ENCODE measurements around the gene ITGAL. TPM values are rescaled to one million over a fixed set of nuclear protein-coding genes. Genes with fewer than 3 reads are reported as not detected.
"Not testable (repeated sequence)": the region's sequence is repeated elsewhere in the genome, so short reads cannot be mapped to it uniquely, and the experiment has no call there.

Gene ITGAL
- total RNA-seq, 2 donors from 2014 or later, result 322 to 338 TPM

DNA sequence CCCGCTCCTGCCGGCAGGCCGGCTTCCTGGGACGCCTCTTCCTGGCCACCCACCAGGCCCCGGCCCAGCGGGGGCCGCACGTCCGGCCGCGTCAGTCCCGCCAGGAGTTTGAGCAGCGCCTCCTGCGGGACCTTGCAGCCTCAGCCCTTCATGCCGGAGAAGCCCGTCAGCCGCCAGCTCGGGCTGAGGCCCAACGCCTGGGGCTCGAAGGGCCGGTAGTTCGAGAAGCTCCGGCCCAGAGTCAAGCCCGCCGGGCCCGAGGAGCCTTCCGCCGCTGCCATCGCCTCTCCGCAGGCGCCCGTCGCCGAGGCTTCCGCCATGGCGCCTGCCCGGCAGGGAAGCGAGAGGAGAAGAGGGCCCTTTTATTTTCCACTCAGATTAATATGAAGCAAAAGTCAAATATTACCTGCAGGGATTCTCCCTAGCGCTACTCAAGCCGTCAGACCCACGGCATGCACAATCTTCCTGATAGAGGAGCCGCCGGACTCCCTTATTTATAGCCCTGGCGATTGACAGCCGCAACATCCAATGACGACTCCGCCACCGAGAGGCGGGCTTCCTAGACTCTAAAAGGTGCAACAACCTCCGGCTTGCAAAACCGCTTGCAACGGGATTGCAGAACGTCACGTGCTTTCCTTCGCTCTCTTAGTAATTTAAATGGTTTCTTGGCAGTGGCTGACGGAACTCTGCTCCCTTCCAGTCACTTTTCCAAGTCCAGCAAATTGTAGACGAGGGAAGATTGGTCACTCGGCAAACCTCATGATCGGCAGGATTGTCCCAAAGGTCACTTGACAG is 26.9 kb upstream of the ITGAL start, which contains the start of gene SEPHS2:
Gene SEPHS2 (minus strand): TSS at position 467 of the 795 bp plus-strand sequence. CDS start 147 bp downstream, at position 320.
- Mint-ChIP-seq H3K36me3 (ENCODE audit: low read depth) (no peaks in the 10 kb centered on the region), H3K27ac (peak within 1 kb of the TSS; percentile 46), H3K4me1 (peaks cover 25% of the 10 kb centered on the region), H3K4me3 (peak within 1 kb of the TSS; percentile 91), H3K27me3 (no peaks in the 10 kb centered on the region)
- ATAC-seq, result peak; percentile 97
- H3K9me3 ChIP-seq (ENCODE audit: control insufficient read depth, low read length, poor library complexity, severe bottlenecking), result no peaks in the 10 kb centered on the region
- DNase-seq, result peak; percentile 79 to 94 (median 90)

DNA sequence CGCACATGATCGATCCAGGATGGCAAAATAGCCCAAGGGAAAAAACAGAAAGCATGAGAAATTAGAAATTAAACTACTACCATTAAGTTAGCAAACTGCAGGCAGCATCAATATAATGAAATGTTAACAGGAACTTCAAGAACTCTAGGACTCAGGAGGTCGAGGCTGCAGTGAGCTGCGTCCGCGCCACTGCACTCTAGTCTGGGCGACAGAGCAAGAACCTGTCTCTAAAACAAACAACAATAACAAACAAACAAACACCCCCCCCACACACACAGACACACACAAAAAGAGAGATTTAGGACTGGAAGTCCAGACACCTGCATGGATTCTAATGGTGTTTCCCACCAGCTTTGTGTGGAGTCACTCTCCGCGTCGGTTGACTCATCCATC is 26.3 kb upstream of the ITGAL start:
- DNase-seq (no peak), ATAC-seq (no peak)
- H3K36me3 Mint-ChIP-seq (ENCODE audit: low read depth), result no peaks in the 10 kb centered on the region
- peaks cover 25% of the 10 kb centered on the region for H3K4me1 Mint-ChIP-seq
- H3K9me3 ChIP-seq (ENCODE audit: control insufficient read depth, low read length, poor library complexity, severe bottlenecking), result no peaks in the 10 kb centered on the region
- peak overlapping the region; percentile 91 for H3K4me3 Mint-ChIP-seq
- no peaks in the 10 kb centered on the region for H3K27me3 Mint-ChIP-seq
- peak overlapping the region; percentile 46 for H3K27ac Mint-ChIP-seq

DNA sequence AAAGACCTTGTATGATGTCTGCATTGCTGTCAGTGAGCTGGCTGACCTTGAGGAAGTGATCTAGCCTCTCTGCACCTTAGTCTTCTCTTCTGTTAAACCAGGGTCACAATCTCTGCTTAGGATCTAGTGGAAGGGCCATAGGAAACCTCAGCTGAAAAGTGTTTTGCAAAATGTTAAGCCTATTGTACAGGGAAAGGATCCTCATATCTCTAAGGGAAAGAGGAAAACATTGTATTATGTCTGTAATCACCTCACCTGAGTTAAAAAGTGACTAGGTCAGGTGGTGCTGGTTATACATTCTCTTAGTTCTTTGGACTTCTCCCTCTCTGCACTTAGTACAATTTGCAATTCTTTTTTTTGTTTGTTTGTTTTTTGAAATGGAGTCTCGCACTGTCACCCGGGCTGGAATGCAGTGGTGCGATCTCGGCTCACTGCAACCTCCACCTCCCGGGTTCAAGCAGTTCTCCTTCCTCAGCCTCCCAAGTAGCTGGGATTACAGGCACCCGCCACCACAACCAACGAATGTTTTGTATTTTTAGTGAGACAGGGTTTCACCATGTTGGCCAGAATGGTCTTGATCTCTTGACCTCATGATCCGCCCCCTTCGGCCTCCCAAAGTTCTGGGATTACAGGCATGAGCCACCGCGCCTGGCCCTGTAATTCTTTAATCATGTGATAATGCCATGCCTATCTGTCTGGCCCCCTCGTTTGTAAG is 24.9 kb upstream of the ITGAL start:
- ATAC-seq, result no peak
- Mint-ChIP-seq H3K4me1 (peaks cover 25% of the 10 kb centered on the region), H3K27ac (no peak overlapping the region)

DNA sequence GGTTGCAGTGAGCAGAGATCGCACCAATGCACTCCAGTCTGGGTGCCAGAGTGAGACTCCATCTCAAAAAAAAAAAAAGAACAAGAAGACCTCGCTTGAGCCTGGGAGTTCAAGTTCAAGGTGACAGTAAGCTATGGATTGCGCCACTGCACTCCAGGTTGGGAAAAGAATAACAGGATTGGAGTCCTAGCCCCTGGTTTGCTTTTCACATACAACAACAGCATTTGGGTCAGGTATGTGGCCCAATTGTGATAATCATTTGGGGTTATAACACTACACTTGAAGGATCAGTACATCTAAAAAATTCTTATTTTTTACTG is 23.5 kb upstream of the ITGAL start:
- no peak for DNase-seq
- Mint-ChIP-seq H3K27ac (no peak overlapping the region), H3K4me3 (no peak overlapping the region), H3K27me3 (no peaks in the 10 kb centered on the region), H3K4me1 (peaks cover 16% of the 10 kb centered on the region), H3K36me3 (ENCODE audit: low read depth) (no peaks in the 10 kb centered on the region)
- ATAC-seq, result no peak
- no peaks in the 10 kb centered on the region for H3K9me3 ChIP-seq (ENCODE audit: control insufficient read depth, low read length, poor library complexity, severe bottlenecking)

More for the DNA sequence above, 24.9 kb upstream of the ITGAL start:
- Mint-ChIP-seq H3K4me3 (peak overlapping the region; percentile 36), H3K36me3 (ENCODE audit: low read depth) (no peaks in the 10 kb centered on the region), H3K27me3 (no peaks in the 10 kb centered on the region)
- no peak for DNase-seq
- H3K9me3 ChIP-seq (ENCODE audit: control insufficient read depth, low read length, poor library complexity, severe bottlenecking), result no peaks in the 10 kb centered on the region

DNA sequence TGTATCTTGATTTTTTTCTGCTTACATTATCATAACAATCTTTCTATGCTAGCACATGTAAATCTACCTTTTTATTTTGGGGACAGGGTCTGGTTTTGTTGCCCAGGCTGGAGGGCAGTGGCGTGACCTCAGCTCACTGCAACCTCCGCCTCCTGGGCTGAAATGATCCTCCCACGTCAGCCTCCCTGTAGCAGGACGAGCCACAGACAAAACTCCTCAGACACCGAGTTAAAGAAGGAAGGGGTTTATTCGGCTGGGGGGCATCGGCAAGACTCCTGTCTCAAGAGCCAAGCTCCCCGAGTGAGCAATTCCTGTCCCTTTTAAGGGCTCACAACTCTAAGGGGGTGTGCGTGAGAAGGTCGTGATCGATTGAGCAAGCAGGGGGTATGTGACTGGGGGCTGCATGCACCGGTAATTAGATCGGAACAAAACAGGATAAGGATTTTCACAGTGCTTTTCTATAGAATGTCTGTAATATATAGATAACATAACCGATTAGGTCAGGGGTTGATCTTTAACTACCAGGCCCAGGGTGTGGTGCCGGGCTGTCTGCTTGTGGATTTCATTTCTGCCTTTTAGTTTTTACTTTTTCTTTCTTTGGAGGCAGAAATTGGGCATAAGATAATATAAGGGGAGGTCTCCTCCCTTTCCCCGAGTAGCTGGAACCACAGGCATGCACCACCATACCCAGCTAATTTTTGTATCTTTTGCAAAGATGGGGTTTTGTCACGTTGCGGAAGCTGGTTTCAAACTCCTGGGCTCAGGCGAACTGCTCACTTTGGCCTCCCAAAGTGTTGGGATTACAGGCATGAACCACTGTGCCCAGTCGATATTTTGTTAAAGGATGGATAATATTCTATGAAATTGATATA is 19.6 kb upstream of the ITGAL start:
- H3K27me3 Mint-ChIP-seq; H3K4me3 Mint-ChIP-seq; H3K36me3 Mint-ChIP-seq (ENCODE audit: low read depth); ATAC-seq; DNase-seq; H3K27ac Mint-ChIP-seq; H3K9me3 ChIP-seq (ENCODE audit: control insufficient read depth, low read length, poor library complexity, severe bottlenecking): not testable (repeated sequence)
- peaks cover 20% of the 10 kb centered on the region for H3K4me1 Mint-ChIP-seq

DNA sequence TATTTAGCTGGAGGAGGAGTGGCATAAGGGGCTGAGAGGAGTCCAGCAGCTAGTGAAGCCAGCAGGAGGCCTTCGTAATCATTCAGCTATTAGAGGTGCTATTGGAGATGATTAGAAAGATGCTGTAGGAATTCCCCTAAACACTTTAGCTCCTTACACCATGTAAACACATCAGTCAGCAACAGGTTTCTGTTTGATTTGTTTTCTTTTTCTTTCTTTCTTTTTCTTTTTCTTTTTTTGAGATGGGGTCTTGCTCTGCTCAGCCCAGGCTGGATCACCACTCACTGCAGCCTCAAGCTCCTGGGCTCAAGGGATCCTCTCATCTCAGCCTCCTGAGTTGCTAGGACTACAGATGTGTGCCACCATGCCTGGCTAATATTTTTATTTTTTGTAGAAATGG is 16.2 kb upstream of the ITGAL start:
- DNase-seq (no peak), ATAC-seq (no peak)
- no peaks in the 10 kb centered on the region for H3K9me3 ChIP-seq (ENCODE audit: control insufficient read depth, low read length, poor library complexity, severe bottlenecking)
- peaks cover 27% of the 10 kb centered on the region for H3K4me1 Mint-ChIP-seq
- H3K27me3 Mint-ChIP-seq, result no peaks in the 10 kb centered on the region
- H3K4me3 Mint-ChIP-seq, result no peak overlapping the region
- H3K27ac Mint-ChIP-seq, result no peak overlapping the region
- no peaks in the 10 kb centered on the region for H3K36me3 Mint-ChIP-seq (ENCODE audit: low read depth)

DNA sequence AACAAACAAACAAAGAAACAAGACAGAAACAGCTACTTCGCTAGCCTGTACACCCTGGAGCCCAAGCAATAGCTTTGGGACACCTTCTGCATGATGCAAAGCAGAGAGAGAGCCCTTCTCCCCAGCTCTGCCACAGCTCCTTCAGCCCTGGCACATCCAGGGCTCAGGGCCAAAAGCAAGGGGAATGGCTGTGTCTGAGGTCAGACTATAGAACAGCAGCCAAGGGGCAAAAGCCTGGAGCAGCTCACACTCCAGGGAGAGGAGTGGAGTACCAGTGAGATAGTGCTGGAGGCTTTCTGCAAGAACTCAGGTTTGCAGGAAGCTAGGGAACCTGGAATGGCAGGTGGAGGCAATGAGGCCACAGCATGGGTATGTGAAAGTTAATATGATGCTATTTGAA is 15.3 kb upstream of the ITGAL start:
- Mint-ChIP-seq H3K36me3 (ENCODE audit: low read depth) (no peaks in the 10 kb centered on the region), H3K4me1 (peaks cover 27% of the 10 kb centered on the region), H3K4me3 (no peak overlapping the region), H3K27ac (peak overlapping the region; percentile 9), H3K27me3 (no peaks in the 10 kb centered on the region)
- no peaks in the 10 kb centered on the region for H3K9me3 ChIP-seq (ENCODE audit: control insufficient read depth, low read length, poor library complexity, severe bottlenecking)
- no peak for DNase-seq
- ATAC-seq, result no peak

DNA sequence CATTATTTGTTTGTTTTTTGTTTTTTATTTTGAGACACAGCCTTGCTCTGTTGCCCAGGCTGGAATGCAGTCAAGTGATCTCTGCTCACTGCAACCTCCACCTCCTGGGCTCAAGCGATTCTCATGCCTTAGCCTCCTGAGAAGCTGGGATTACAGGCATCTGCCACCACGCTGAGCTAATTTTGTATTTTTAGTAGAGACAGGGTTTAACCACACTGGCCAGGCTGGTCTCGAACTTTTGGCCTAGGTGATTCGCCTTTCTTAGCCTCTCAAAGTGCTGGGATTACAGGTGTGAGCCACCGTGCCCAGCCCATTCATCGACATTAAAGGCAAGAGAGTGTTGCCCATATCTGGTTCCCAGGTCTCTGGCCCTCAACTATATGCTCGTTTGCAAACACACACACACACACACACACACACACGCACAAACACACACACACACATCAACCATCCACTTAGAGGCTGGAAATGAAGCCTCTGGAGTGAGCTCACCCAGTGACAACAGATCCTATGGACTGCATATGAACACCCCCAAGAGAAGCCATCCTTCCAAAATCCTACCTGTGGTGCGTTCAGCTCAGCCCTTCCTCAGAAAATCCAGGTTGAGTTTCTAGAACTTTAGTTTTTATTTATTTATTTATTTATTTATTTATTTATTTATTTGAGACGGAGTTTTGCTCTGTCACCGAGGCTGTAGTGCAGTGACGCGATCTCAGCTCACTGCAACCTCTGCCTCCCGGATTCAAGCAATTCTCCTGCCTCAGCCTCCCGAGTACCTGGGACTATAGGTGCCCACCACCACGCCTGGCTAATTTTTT is 14.6 kb upstream of the ITGAL start:
- H3K9me3 ChIP-seq (ENCODE audit: control insufficient read depth, low read length, poor library complexity, severe bottlenecking), result no peaks in the 10 kb centered on the region
- Mint-ChIP-seq H3K4me3 (no peak overlapping the region), H3K4me1 (peaks cover 27% of the 10 kb centered on the region), H3K27me3 (no peaks in the 10 kb centered on the region), H3K27ac (peak overlapping the region; percentile 85), H3K36me3 (ENCODE audit: low read depth) (no peaks in the 10 kb centered on the region)
- DNase-seq (no peak), ATAC-seq (no peak)

DNA sequence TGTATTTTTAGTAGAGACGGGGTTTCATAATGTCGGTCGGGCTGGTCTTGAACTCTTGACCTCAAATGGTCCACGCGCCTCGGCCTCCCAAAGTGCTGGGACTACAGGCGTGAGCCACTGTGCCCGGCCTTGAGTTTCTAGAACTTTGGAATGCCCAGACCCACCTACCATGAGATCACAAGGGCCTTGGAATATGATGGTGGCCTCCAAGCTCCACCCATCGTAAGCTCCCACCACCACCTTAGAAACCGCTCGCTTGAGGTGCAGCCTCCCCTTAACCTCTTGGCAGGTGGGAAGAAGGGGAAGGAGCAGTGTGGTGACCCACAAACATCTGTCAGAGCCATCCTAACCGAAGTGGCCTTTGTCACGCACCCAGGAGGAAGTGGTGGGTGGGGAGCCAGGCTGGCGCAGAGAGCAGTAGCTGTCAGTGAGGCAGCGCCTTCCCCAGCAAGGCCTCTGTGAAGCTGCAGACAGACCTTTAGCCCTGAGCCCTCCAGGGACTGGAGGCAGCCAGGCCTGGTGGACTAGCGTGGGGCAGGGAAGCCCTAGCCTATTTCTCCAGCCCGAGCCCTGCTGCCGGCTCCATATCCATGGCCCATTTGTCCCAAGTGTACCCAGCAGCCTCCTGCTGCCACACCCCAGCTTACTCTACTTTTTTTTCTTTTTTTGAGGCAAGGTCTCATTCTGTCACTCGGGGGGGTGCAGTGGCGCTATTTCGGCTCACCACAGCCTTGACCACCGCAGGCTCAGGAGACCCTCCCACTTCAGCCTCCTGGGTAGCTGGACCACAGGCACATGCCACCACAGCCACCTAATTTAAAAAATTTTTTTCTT is 13.8 kb upstream of the ITGAL start:
- Mint-ChIP-seq H3K27ac (peak overlapping the region; percentile 85), H3K4me3 (peak overlapping the region; percentile 75), H3K36me3 (ENCODE audit: low read depth) (no peaks in the 10 kb centered on the region), H3K4me1 (peaks cover 27% of the 10 kb centered on the region), H3K27me3 (no peaks in the 10 kb centered on the region)
- no peaks in the 10 kb centered on the region for H3K9me3 ChIP-seq (ENCODE audit: control insufficient read depth, low read length, poor library complexity, severe bottlenecking)
- peak; percentile 97 for ATAC-seq
- DNase-seq, result peak; percentile 35 to 51 (median 47)

DNA sequence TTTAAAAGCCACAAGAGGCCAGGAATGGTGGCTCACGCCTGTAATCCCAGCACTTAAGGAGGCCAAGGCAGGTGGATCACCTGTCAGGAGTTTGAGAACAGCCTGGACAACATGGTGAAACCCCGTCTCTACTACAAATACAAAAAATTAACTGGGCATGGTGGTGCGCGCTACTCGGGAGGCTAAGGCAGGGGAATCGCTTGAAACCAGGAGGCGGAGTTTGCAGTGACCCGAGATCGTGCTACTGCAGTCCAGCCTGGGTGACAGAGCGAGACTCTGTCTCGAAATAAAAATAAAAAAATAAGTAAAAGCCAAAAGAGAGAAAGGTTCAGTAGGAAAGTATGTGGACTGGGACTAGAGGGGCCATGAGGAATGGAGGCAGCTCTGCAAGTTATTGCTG is 13.1 kb upstream of the ITGAL start:
- Mint-ChIP-seq H3K4me1 (peaks cover 24% of the 10 kb centered on the region), H3K36me3 (ENCODE audit: low read depth) (no peaks in the 10 kb centered on the region), H3K27ac (peak overlapping the region; percentile 85), H3K27me3 (no peaks in the 10 kb centered on the region), H3K4me3 (no peak overlapping the region)
- DNase-seq (no peak), ATAC-seq (no peak)
- no peaks in the 10 kb centered on the region for H3K9me3 ChIP-seq (ENCODE audit: control insufficient read depth, low read length, poor library complexity, severe bottlenecking)

DNA sequence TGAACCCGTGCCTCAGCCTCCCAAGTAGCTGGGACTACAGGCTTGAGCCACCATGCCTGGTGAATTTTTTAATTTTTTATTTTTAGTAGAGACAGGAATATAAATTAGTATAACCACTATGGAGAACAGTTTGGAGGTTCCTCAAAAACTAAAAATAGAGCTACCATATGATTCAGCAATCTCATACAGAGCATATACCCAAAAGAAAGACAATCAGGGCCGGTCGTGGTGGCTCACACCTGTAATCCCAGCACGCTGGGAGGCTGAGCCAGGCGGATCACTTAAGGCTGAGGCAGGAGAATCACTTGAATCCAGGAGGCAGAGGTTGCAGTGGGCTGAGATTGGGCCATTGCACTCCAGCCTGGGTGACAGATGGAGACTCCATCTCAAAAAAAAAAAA is 11.1 kb upstream of the ITGAL start:
- not testable (repeated sequence) for H3K9me3 ChIP-seq (ENCODE audit: control insufficient read depth, low read length, poor library complexity, severe bottlenecking); DNase-seq; H3K27ac Mint-ChIP-seq; H3K36me3 Mint-ChIP-seq (ENCODE audit: low read depth); H3K4me3 Mint-ChIP-seq; ATAC-seq; H3K27me3 Mint-ChIP-seq
- H3K4me1 Mint-ChIP-seq, result peaks cover 25% of the 10 kb centered on the region

DNA sequence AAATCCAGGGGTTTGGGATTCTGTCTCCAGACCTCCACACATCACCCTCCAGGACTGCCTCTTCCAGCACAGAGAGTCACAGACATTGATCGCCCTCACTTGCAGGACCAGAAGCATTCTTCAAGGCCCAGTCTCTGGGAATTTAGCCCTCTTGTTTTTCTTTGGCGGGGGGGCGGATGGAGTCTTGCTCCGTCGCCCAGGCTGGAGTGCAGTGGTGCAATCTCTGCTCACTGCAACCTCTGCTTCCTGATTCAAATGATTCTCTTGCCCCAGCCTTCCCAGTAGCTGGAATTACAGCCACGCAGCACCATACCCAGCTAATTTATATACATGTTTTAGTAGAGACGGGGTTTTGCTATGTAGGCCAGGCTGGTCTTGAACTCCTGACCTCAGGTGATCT is 8.5 kb upstream of the ITGAL start:
- H3K4me3 Mint-ChIP-seq, result no peak overlapping the region
- no peaks in the 10 kb centered on the region for H3K9me3 ChIP-seq (ENCODE audit: control insufficient read depth, low read length, poor library complexity, severe bottlenecking)
- H3K4me1 Mint-ChIP-seq, result peaks cover 9% of the 10 kb centered on the region
- no peaks in the 10 kb centered on the region for H3K27me3 Mint-ChIP-seq
- DNase-seq (no peak), ATAC-seq (no peak)
- no peaks in the 10 kb centered on the region for H3K36me3 Mint-ChIP-seq (ENCODE audit: low read depth)
- H3K27ac Mint-ChIP-seq, result peak overlapping the region; percentile 82
